SKM-1 (cell line): ENCODE results near the gene CD44.

Experiments
- DNase-seq: peaks from one replicate; lab custom pipeline; 2025; ENCODE audit not compliant: unreplicated experiment; lab: John Stamatoyannopoulos, UW

The CD44 gene

GRCh38 chr11:35157814-35158700 lies 19.1 kb downstream of the CD44 start:
- no peak for DNase-seq

DNA sequence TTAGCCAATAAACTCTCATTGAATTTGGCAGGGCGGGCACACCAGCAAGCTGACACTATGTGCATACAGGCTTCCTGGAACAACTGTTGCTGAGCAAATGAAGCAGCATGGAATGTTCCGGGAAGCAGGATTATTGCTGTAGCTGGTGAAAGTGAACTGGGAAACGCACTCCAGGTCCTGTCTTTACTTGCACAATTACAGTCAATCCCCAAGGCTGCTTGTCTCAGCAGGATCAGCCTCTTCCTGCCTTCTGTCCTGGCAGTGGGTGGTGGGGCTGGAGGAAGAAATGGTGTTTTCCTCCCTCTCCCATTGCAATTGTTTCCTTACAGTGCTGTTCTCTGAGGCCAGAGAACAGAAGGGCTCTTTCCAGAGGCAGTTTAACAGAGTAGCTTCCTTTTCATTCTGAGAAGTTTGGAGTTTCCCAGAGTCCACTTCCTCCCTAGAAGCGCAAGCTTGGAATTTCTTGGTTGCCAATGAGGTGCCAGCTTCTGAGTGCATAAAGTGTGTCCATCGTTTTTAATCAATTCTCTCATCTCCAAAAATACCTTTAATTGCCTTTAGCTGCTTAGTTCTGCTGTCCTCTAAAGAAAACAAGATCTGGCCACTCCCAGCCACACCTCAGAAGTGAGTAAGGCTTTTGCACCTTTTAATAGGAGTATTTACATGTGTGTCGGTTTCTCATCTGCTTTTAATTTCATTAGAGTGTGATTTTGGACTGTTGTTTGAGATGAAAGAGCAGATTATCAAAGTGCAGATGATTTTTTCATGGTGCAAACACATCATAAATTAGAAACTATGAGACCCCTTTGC lies 19.9 kb downstream of the CD44 start:
- no peak for DNase-seq

DNA sequence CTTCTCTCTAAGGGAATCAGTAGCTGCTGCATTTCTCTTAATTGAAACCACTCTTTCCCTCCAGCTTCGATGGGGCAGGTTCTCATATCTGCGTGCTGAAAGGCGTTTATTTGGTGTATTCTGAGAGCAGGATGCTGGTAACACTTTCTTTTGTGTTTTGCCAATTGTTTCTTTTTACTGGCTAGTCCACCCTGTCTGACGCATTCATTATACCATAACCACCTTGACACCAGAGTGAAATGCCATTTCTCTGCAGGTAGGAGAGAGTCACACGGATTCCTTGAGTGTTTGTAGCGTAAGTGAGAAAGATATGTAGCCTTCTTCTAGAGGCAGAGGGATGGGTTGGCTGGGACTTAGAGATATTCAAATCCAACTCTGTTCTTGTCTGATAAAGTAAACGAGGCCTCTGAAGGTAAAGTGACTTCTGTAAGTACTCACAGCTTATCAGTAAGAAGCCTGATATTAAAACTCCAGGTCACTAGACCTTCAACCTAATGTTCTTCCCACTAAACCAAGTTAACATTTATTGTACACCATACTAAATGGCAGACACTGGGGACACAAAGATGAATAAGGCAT lies 21.4 kb downstream of the CD44 start:
- no peak for DNase-seq

DNA sequence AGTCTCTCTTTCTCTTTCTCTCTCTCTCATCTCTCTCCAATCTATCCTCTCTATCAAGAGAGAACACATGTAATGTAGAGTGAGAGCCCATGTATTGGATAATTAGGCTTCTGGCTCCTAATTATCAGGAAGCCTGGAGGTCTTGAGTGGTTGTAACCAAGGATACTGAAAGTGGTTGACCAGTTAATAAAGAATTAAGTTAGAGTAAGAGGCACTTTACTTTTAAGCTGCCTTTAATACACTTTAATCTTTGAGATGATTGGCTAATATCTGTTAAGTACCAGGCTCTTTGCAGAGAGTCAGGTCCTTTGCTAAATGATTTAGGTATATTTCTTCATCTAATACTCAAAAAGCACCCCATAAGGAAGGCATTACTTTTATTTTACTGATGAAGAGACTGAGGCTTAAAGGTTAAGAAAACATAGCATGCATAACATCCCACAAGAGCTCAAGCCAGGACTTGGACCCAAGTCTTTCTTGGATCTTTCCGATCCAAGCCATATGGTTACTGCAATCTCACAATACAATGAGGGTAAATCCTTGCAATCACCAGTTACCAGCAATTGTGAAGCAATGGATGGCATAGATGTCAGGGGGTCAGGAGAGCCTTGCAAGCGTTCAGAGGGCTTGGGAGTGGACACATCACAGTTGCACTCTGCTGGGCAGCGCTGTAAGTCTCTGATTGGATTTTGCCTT lies 22.1 kb downstream of the CD44 start:
- DNase-seq = no peak

DNA sequence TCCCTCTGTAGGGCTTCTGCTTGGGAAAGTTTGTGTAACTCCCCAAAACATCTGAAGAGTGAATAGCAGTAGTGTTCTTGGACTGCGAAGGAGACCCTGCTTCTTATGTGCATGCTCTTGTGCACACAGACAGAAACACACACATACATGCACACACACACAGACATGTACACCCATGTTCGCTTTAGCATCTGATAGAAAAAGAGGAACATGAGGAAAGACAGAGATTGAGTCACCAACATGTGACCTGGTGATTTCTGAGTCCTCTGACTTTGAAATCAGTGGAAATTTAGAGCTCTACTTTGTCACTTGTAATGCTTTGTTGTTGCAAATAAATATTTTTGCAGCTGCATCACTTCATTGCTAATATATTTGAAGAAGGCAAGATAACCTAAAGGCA lies 23.8 kb downstream of the CD44 start:
- peak; percentile 24 for DNase-seq

GRCh38 chr11:35163209-35163608 lies 24.2 kb downstream of the CD44 start:
- no peak for DNase-seq

DNA sequence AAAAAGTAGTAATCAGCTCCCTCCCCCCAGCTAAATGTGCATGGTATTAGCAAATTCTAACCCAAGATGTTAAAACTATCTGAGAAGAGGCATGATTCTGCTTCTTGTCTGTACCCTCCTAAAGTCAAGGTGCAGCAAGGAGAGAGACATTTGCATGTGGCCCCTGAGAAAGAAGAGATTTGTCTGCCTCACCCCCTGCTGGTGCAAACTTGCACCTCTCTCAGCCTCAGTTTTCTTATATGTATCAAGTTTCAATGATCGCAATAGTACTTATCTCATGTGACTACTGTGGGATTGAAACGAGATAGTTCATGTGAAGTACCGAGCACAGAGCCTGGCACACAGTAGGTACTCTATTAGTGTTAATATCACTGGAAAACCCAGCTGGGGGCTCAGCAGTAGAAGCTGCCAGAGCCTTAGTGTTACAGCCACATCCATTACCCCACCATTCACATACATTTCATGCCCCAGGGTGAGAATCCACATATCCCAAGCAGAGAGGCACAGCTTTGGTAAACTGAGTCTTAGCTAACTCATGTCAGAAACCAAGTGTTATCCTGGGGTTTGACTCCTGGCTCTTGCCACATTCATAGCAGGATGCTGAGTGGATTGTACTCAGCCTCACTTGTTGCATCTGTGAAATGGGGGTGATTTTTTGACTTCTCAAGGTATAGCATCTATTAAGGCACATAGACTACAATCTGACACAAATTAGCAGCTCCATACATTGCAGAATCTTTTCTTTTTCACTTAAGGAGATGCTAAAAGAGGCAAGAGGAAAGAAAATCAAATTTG lies 24.9 kb downstream of the CD44 start:
- no peak for DNase-seq

DNA sequence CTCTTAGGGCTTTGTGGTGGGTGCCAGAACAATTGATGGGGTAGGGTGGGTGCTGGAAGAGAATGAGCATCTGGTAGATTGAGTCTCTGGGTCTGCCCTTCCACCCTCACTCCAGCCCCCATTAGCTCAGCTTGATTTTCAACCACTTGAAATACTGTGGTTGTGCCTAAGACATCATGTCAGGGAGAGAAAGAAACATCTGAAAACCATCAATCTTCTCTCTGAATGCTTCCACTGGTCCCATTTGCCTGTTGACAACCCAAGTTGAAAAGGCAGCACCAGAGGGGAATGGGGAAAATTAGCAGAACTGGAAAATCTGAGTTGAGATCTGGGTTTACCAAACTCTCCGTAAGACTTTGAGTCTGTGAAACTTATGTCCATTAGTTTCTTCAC lies 26.1 kb downstream of the CD44 start:
- no peak for DNase-seq

- DNase-seq = peak; percentile 42
These were observed 26.7 kb downstream of the CD44 start for GRCh38 chr11:35165423-35166368.

GRCh38 chr11:35166369-35167360 lies 27.7 kb downstream of the CD44 start:
- no peak for DNase-seq

DNA sequence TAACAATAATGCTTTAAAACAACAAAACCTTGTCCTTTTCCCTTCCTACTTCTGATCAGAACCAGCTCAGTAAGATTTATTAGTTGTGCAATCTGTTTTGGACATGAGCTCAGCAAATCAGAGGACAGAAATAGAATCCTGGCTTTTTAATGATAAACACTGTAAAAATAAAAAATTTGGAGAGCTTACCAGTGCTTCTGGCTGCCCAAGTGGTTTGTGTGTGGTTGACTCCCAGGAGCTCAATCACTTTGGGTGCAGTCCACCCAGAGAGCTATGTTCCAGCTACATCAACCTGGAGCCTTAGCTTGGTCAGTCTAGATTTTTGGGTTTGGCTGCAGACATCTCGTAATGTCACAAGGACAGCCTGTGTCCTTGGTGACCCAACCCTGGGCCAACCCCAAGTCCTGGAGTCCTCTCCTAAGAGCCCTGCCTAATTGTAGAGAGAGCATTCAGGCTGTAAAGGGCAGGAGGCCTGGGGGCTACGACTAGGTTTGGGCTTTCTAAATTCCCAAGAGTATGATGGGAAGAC lies 28.5 kb downstream of the CD44 start:
- DNase-seq = no peak

DNA sequence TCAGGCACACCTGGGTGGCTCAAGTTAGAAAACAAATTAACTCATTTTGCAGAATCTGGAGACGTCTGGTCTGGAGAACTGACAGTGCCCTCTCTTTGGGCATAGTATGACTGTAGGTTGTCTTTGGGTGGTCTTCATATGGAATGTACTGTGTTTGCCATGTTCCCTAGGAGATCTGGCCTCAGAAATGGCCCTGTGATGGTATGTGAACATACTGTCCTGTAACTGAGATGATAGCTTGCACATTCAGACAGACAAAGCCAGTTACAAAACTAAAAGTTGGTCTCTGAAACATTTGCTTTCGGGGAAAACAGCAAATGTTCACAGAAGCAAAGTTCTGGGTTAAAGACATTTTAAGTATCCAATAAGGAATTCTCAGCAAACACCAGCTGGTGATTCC lies 29.7 kb downstream of the CD44 start:
- no peak for DNase-seq

DNA sequence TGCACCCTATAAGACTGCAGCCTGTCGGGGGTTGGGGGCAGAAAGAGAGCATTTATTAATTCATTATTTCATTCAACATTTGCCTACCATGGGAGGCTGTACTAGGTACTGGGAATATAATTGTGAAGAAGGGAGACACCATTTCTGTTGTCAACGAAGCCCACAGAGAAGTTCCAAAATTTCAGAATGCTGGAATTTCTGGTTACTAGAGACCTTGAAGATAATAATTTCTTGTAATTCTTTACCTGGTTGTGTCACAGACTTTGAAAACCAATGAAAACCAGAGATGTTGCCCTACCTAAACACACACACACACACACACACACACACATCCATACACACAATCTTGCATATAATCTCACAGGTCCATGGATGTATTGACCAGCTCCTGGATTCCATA lies 30.1 kb downstream of the CD44 start:
- DNase-seq = no peak

DNA sequence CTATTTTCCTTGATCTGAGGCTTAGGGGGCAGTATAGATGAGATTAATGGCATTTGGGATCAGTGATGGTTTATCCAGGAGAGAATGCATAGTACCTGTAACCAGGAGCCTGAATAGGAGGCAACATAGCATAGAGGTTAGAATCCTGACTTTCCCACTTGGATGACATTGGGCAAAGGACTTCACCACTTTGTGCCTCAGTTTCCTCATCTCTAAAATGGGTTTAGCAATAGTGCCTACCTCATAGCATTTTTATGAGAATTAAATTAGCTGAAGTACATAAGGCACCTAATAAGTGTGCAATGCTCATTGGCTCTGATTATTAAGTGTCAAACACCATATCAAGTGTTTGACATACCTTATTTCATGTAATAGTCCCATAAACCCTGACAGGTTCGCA lies 30.8 kb downstream of the CD44 start:
- no peak for DNase-seq

GRCh38 chr11:35170503-35170902 lies 31.5 kb downstream of the CD44 start:
- DNase-seq = no peak

DNA sequence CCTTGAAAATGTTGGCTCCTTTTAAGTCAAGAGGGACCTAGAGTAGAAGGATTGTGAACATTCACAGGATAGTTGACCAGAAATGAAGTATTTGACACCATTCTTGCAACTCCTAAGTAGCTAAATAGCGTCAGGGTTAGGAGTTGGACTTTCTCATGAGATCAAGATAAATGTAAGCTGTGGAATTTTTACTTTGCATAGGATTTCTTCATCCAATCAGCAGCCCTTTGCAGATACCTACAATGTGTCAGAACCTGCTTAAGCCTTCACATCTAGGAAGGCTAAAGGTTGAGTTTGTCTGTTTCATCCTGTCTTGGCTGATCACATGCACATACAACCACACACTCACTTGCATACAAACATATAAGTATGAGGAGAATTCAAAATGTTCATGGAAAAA lies 32.3 kb downstream of the CD44 start:
- DNase-seq = no peak

GRCh38 chr11:35173011-35173511 lies 34.1 kb downstream of the CD44 start:
- DNase-seq = peak; percentile 74
